ENCODE measurements around the gene BCL2L13. TPM values are rescaled to one million over a fixed set of nuclear protein-coding genes. Genes with fewer than 3 reads are reported as not detected.

The BCL2L13 gene
- total RNA-seq, 1 donor from 2014 or later, result 69.0 TPM

DNA sequence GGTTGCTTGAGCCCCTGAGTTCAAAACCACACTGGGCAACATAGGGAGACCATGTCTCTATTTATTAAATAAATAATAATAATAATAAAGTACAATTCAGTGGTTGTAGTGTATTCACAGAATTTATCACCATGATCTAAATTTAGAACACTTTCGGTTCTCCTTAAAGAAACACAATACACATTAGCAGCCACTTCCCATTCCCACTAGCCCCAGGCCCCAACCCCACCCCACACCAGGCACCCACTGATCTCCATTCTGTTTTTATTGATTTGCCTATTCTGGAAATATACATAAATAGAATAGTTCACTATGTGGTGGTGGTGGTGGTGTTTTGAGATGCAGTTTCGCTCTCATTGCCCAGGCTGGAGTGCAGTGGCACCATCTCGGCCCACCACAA is 45.7 kb downstream of the BCL2L13 start:
- H3K9me3 Mint-ChIP-seq (ENCODE audit: unreplicated experiment), result no peaks in the 10 kb centered on the region
- no peaks in the 10 kb centered on the region for H3K27me3 ChIP-seq (ENCODE audit: insufficient read depth, low read length)
- H3K4me2 ChIP-seq (ENCODE audit: low read length), result no peak overlapping the region
- no peak overlapping the region for H3K27ac Mint-ChIP-seq (ENCODE audit: unreplicated experiment)
- H4K20me1 ChIP-seq (ENCODE audit: insufficient read depth, low read length), result peaks cover 11% of the 10 kb centered on the region
- no peak overlapping the region for H3K9ac ChIP-seq (ENCODE audit: low read length)
- no peak overlapping the region for H3K4me3 ChIP-seq (ENCODE audit: insufficient read depth, low read depth, low read length)
- H3K9me3 ChIP-seq (ENCODE audit: insufficient read depth, low read depth, low read length), result no peaks in the 10 kb centered on the region
- no peaks in the 10 kb centered on the region for H3K4me1 Mint-ChIP-seq (ENCODE audit: low read depth, unreplicated experiment)
- no peak overlapping the region for H2AFZ ChIP-seq (ENCODE audit: low read depth, low read length)
- TF ChIP-seq EZH2 (IDR thresholded peaks at IDR 0.05; ENCODE audit: insufficient read depth, low read length), result no peak
- no peak for TF ChIP-seq CTCF (IDR thresholded peaks at IDR 0.05; ENCODE audit: insufficient read depth, low read depth, low read length)
- H3K4me3 Mint-ChIP-seq (ENCODE audit: unreplicated experiment), result no peak overlapping the region
- no peaks in the 10 kb centered on the region for H3K27me3 Mint-ChIP-seq (ENCODE audit: low read depth, unreplicated experiment)
- FAIRE-seq (no peak), DNase-seq (ENCODE audit: low read depth) (no peak)
- H3K36me3 ChIP-seq (ENCODE audit: insufficient read depth, low read length), result peaks cover 3% of the 10 kb centered on the region
- H3K79me2 ChIP-seq (ENCODE audit: insufficient read depth, low read length), result peaks cover 13% of the 10 kb centered on the region
- H3K4me1 ChIP-seq (ENCODE audit: insufficient read depth, low read length), result no peaks in the 10 kb centered on the region
- no peak overlapping the region for H3K27ac ChIP-seq (ENCODE audit: low read depth, low read length)
- no peaks in the 10 kb centered on the region for H3K36me3 Mint-ChIP-seq (ENCODE audit: low read depth, unreplicated experiment)

DNA sequence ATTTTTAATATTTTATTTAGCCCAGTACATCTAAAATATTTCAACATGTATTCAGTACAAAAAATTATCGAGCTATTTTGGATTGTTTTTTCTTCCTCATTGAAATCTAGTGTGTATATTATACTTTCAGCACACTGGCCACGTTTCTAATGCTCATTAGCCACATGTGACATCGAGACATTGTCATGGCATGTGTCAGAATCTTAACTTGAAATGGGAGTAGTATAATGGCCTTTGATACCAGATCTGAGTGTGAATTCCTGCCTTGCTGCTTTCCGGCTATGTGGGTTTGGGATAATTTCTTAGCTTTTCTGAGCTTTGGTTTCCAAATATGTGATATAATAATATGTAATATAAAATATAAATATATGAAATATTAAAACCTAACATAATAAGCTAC is 54.3 kb downstream of the BCL2L13 start:
- no peak overlapping the region for H2AFZ ChIP-seq (ENCODE audit: low read depth, low read length)
- no peak overlapping the region for H3K27ac ChIP-seq (ENCODE audit: low read depth, low read length)
- Mint-ChIP-seq H3K27me3 (ENCODE audit: low read depth, unreplicated experiment) (no peaks in the 10 kb centered on the region), H3K9me3 (ENCODE audit: unreplicated experiment) (no peaks in the 10 kb centered on the region), H3K36me3 (ENCODE audit: low read depth, unreplicated experiment) (peaks cover 4% of the 10 kb centered on the region), H3K4me1 (ENCODE audit: low read depth, unreplicated experiment) (peaks cover 12% of the 10 kb centered on the region), H3K27ac (ENCODE audit: unreplicated experiment) (no peak overlapping the region), H3K4me3 (ENCODE audit: unreplicated experiment) (no peak overlapping the region)
- no peaks in the 10 kb centered on the region for H3K27me3 ChIP-seq (ENCODE audit: insufficient read depth, low read length)
- no peak for TF ChIP-seq CTCF (IDR thresholded peaks at IDR 0.05; ENCODE audit: insufficient read depth, low read depth, low read length)
- no peak for TF ChIP-seq EZH2 (IDR thresholded peaks at IDR 0.05; ENCODE audit: insufficient read depth, low read length)
- H3K4me2 ChIP-seq (ENCODE audit: low read length), result no peak overlapping the region
- H4K20me1 ChIP-seq (ENCODE audit: insufficient read depth, low read length), result peaks cover 8% of the 10 kb centered on the region
- peaks cover 14% of the 10 kb centered on the region for H3K36me3 ChIP-seq (ENCODE audit: insufficient read depth, low read length)
- peaks cover 8% of the 10 kb centered on the region for H3K79me2 ChIP-seq (ENCODE audit: insufficient read depth, low read length)
- FAIRE-seq (no peak), DNase-seq (ENCODE audit: low read depth) (no peak)
- H3K9ac ChIP-seq (ENCODE audit: low read length), result no peak overlapping the region
- H3K9me3 ChIP-seq (ENCODE audit: insufficient read depth, low read depth, low read length), result no peaks in the 10 kb centered on the region
- H3K4me1 ChIP-seq (ENCODE audit: insufficient read depth, low read length), result no peaks in the 10 kb centered on the region
- no peak overlapping the region for H3K4me3 ChIP-seq (ENCODE audit: insufficient read depth, low read depth, low read length)

DNA sequence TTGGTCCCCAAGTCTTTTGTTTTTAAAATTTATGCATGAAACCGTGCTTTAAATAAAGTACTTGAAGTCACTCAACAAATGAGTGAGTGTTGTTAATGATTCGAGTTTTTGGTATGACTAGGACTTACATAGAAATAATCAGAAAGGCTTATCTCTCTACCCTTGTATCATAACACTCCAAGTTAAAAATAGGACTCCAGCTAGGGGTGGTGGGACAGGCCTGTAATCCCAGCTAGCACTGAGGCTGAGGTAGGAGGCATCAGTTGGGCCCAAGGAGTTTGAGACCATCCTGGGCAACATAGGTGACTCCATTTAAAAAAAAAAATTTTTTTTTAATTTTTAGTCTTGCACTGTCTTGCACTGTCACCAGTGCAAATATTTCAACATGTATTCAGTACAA is 55.6 kb downstream of the BCL2L13 start:
- no peak overlapping the region for H3K4me3 ChIP-seq (ENCODE audit: insufficient read depth, low read depth, low read length)
- H3K79me2 ChIP-seq (ENCODE audit: insufficient read depth, low read length), result peaks cover 8% of the 10 kb centered on the region
- no peak for TF ChIP-seq EZH2 (IDR thresholded peaks at IDR 0.05; ENCODE audit: insufficient read depth, low read length)
- TF ChIP-seq CTCF (IDR thresholded peaks at IDR 0.05; ENCODE audit: insufficient read depth, low read depth, low read length), result no peak
- H3K27me3 Mint-ChIP-seq (ENCODE audit: low read depth, unreplicated experiment), result no peaks in the 10 kb centered on the region
- no peak overlapping the region for H2AFZ ChIP-seq (ENCODE audit: low read depth, low read length)
- H3K27me3 ChIP-seq (ENCODE audit: insufficient read depth, low read length), result no peaks in the 10 kb centered on the region
- H3K4me3 Mint-ChIP-seq (ENCODE audit: unreplicated experiment), result no peak overlapping the region
- no peaks in the 10 kb centered on the region for H3K9me3 Mint-ChIP-seq (ENCODE audit: unreplicated experiment)
- no peaks in the 10 kb centered on the region for H3K4me1 ChIP-seq (ENCODE audit: insufficient read depth, low read length)
- DNase-seq (ENCODE audit: low read depth) (no peak), FAIRE-seq (no peak)
- H4K20me1 ChIP-seq (ENCODE audit: insufficient read depth, low read length), result peaks cover 8% of the 10 kb centered on the region
- H3K27ac ChIP-seq (ENCODE audit: low read depth, low read length), result no peak overlapping the region
- no peak overlapping the region for H3K27ac Mint-ChIP-seq (ENCODE audit: unreplicated experiment)
- H3K36me3 ChIP-seq (ENCODE audit: insufficient read depth, low read length), result peaks cover 11% of the 10 kb centered on the region
- H3K9ac ChIP-seq (ENCODE audit: low read length), result no peak overlapping the region
- no peaks in the 10 kb centered on the region for H3K9me3 ChIP-seq (ENCODE audit: insufficient read depth, low read depth, low read length)
- peaks cover 12% of the 10 kb centered on the region for H3K4me1 Mint-ChIP-seq (ENCODE audit: low read depth, unreplicated experiment)
- peaks cover 4% of the 10 kb centered on the region for H3K36me3 Mint-ChIP-seq (ENCODE audit: low read depth, unreplicated experiment)
- H3K4me2 ChIP-seq (ENCODE audit: low read length), result no peak overlapping the region
